ENCODE measurements around the gene SMIM13.

SMIM13 gene

DNA sequence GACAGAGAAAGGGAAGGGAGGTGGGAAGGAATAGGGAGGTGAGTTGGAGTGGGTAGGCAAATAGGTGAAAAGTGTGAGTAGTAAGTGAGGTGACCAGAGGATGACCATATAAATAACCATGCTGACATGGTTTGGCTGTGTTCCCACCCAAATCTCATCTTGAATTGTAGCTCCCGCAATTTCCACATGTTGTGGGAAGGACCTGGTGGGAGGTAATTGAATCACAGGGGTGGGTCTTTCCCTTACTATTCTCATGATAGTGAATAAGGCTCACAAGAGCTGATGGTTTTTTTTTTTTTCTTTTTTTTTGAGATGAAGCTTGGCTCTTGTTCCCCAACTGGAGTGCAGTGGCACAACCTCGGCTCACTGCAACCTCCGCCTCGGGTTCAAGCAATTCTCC is 21.5 kb upstream of the SMIM13 start:
- Histone ChIP-seq H3K4me1 (ENCODE audit: low read depth, poor library complexity, severe bottlenecking) (no peaks in the 10 kb centered on the region), H3K9ac (no peak overlapping the region), H3K36me3 (ENCODE audit: insufficient read depth) (no peaks in the 10 kb centered on the region), H2AFZ (ENCODE audit: low read depth) (no peak overlapping the region), H3K27ac (no peak overlapping the region), H3K4me2 (no peak overlapping the region), H3K4me3 (IDR thresholded peaks at IDR 0.05; ENCODE audit: insufficient read depth, low read depth, low read length) (no peak overlapping the region), H4K20me1 (ENCODE audit: insufficient read depth) (no peaks in the 10 kb centered on the region), H3K79me2 (ENCODE audit: insufficient read depth, low read depth) (no peaks in the 10 kb centered on the region), H3K27me3 (ENCODE audit: insufficient read depth, low read depth) (no peaks in the 10 kb centered on the region)
- TF ChIP-seq, protein P1, sequence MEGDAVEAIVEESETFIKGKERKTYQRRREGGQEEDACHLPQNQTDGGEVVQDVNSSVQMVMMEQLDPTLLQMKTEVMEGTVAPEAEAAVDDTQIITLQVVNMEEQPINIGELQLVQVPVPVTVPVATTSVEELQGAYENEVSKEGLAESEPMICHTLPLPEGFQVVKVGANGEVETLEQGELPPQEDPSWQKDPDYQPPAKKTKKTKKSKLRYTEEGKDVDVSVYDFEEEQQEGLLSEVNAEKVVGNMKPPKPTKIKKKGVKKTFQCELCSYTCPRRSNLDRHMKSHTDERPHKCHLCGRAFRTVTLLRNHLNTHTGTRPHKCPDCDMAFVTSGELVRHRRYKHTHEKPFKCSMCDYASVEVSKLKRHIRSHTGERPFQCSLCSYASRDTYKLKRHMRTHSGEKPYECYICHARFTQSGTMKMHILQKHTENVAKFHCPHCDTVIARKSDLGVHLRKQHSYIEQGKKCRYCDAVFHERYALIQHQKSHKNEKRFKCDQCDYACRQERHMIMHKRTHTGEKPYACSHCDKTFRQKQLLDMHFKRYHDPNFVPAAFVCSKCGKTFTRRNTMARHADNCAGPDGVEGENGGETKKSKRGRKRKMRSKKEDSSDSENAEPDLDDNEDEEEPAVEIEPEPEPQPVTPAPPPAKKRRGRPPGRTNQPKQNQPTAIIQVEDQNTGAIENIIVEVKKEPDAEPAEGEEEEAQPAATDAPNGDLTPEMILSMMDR (conservative IDR thresholded peaks at IDR 0.05; ENCODE audit: low read depth, low read length): no peak

DNA sequence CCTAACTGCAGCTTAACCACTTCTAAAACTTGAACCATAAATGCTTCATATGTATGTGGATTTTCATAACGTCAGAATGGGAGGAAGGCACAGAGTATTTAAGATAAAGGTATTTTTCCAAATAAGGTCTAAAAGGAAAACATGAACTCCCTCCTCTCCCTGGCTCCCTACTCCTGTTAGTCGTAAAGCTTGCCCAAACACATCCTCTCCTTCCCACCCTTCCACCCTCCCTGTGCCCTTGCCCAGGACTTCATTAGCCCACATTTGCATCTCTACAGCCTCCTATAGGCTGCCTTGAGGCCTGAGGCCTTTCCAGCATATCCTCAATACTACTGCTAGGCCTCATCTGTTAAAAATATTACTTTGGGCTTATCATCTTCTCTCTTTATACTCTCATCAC is 17.1 kb upstream of the SMIM13 start:
- Histone ChIP-seq H3K27ac (no peak overlapping the region), H3K27me3 (ENCODE audit: insufficient read depth, low read depth) (no peaks in the 10 kb centered on the region), H3K36me3 (ENCODE audit: insufficient read depth) (no peaks in the 10 kb centered on the region), H3K4me3 (IDR thresholded peaks at IDR 0.05; ENCODE audit: insufficient read depth, low read depth, low read length) (no peak overlapping the region), H4K20me1 (ENCODE audit: insufficient read depth) (no peaks in the 10 kb centered on the region), H3K9ac (no peak overlapping the region), H3K4me1 (ENCODE audit: low read depth, poor library complexity, severe bottlenecking) (no peaks in the 10 kb centered on the region), H3K79me2 (ENCODE audit: insufficient read depth, low read depth) (no peaks in the 10 kb centered on the region), H3K4me2 (no peak overlapping the region), H2AFZ (ENCODE audit: low read depth) (no peak overlapping the region)
- TF ChIP-seq, protein P1 (conservative IDR thresholded peaks at IDR 0.05; ENCODE audit: low read depth, low read length): no peak

DNA sequence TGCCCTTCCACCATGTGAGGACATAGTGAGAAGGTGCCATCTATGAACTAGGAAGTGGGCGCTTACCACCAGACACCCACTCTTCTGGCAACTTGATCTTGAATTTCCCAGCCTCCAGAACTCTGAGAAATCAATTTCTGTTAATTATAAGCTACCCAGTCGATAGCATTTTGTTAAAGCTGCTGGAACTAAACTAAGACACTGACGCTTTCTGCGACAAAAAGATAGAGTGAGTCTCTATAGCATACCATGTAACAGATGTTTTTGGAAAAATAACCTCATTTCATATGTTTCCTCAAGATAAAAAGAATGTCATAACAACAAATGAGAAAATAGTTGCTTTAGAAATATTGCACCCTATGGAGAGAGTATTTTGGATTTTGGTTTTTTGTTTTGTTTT is 15.4 kb upstream of the SMIM13 start:
- Histone ChIP-seq H3K9ac (no peak overlapping the region), H3K4me1 (ENCODE audit: low read depth, poor library complexity, severe bottlenecking) (no peaks in the 10 kb centered on the region), H3K36me3 (ENCODE audit: insufficient read depth) (no peaks in the 10 kb centered on the region), H4K20me1 (ENCODE audit: insufficient read depth) (no peaks in the 10 kb centered on the region), H2AFZ (ENCODE audit: low read depth) (no peak overlapping the region), H3K79me2 (ENCODE audit: insufficient read depth, low read depth) (no peaks in the 10 kb centered on the region), H3K27me3 (ENCODE audit: insufficient read depth, low read depth) (no peaks in the 10 kb centered on the region), H3K4me3 (IDR thresholded peaks at IDR 0.05; ENCODE audit: insufficient read depth, low read depth, low read length) (no peak overlapping the region), H3K27ac (no peak overlapping the region), H3K4me2 (no peak overlapping the region)
- TF ChIP-seq, protein P1 (conservative IDR thresholded peaks at IDR 0.05; ENCODE audit: low read depth, low read length): no peak

DNA sequence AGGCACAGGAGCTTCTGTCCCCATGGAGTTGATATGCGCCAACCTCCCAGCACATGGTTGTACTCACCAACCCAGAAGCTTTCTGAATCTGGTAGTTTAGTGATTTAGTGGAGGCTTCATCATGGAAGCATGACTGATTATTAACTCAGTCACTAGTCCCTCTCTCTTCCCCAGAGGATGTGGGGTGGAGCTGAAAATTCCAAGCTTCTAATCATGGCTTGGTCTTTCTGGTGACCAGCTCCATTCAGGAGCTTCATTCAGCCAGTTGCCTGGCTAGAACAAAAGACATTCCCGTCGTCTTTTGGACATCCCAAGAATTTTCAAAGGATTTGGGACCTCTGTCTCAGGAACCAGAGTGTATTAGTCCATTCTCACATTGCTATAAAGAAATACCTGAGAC is 13.3 kb upstream of the SMIM13 start:
- no peaks in the 10 kb centered on the region for H4K20me1 ChIP-seq (ENCODE audit: insufficient read depth)
- no peaks in the 10 kb centered on the region for H3K4me1 ChIP-seq (ENCODE audit: low read depth, poor library complexity, severe bottlenecking)
- no peaks in the 10 kb centered on the region for H3K79me2 ChIP-seq (ENCODE audit: insufficient read depth, low read depth)
- no peaks in the 10 kb centered on the region for H3K27me3 ChIP-seq (ENCODE audit: insufficient read depth, low read depth)
- no peak overlapping the region for H3K27ac ChIP-seq
- H3K4me3 ChIP-seq (IDR thresholded peaks at IDR 0.05; ENCODE audit: insufficient read depth, low read depth, low read length): no peak overlapping the region
- no peak overlapping the region for H3K9ac ChIP-seq
- no peak overlapping the region for H3K4me2 ChIP-seq
- H2AFZ ChIP-seq (ENCODE audit: low read depth): no peak overlapping the region
- TF ChIP-seq, protein P1 (conservative IDR thresholded peaks at IDR 0.05; ENCODE audit: low read depth, low read length): no peak
- no peaks in the 10 kb centered on the region for H3K36me3 ChIP-seq (ENCODE audit: insufficient read depth)

DNA sequence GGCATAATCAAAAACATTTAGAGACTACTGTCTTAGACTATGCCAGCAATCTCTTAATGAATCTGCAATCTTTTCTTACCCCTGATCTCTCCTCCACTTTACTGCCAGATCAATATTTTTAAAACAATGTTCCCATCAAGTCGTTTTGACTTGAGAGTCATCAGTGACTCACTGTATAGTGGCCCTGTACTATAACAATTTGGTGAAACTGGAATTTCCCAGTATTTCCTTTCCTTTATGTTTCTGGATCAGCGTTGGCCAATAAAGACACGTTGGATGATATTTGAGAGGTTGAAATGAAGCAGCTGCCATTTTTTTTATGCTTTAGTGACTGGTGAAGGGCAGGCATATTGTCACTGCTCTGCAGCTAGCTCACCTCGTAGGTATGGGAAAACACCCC is 10.1 kb upstream of the SMIM13 start:
- no peak overlapping the region for H2AFZ ChIP-seq (ENCODE audit: low read depth)

More for the DNA sequence above, 10.1 kb upstream of the SMIM13 start:
- H3K9ac ChIP-seq: no peak overlapping the region
- H3K4me1 ChIP-seq (ENCODE audit: low read depth, poor library complexity, severe bottlenecking): no peaks in the 10 kb centered on the region
- H3K27ac ChIP-seq: no peak overlapping the region
- H3K4me3 ChIP-seq (IDR thresholded peaks at IDR 0.05; ENCODE audit: insufficient read depth, low read depth, low read length): no peak overlapping the region
- TF ChIP-seq, protein P1 (conservative IDR thresholded peaks at IDR 0.05; ENCODE audit: low read depth, low read length): no peak
- no peaks in the 10 kb centered on the region for H3K79me2 ChIP-seq (ENCODE audit: insufficient read depth, low read depth)
- no peaks in the 10 kb centered on the region for H3K27me3 ChIP-seq (ENCODE audit: insufficient read depth, low read depth)
- no peaks in the 10 kb centered on the region for H4K20me1 ChIP-seq (ENCODE audit: insufficient read depth)
- no peak overlapping the region for H3K4me2 ChIP-seq
- H3K36me3 ChIP-seq (ENCODE audit: insufficient read depth): no peaks in the 10 kb centered on the region
